OCI-LY3 (cell line): ENCODE results near the gene MINDY4.

ENCODE experiments used
- EZH2phosphoT487 ChIP-seq: fragments of 200-600 bp; shearing (Covaris generic); IDR thresholded peaks from 2 replicates; pipeline ENCODE4 v1.6.1; 2018; ENCODE audit warnings: antibody characterized with exemption, mixed run types, low read depth
- TF ChIP-seq, protein P1 (sequence below): fragments of 200-600, 300-600 bp; sonication (generic); IDR thresholded peaks from 2 replicates; pipeline ENCODE4 v1.5.1; 2014; ENCODE audit warnings: antibody characterized with exemption, low read length, low read depth

DNA sequence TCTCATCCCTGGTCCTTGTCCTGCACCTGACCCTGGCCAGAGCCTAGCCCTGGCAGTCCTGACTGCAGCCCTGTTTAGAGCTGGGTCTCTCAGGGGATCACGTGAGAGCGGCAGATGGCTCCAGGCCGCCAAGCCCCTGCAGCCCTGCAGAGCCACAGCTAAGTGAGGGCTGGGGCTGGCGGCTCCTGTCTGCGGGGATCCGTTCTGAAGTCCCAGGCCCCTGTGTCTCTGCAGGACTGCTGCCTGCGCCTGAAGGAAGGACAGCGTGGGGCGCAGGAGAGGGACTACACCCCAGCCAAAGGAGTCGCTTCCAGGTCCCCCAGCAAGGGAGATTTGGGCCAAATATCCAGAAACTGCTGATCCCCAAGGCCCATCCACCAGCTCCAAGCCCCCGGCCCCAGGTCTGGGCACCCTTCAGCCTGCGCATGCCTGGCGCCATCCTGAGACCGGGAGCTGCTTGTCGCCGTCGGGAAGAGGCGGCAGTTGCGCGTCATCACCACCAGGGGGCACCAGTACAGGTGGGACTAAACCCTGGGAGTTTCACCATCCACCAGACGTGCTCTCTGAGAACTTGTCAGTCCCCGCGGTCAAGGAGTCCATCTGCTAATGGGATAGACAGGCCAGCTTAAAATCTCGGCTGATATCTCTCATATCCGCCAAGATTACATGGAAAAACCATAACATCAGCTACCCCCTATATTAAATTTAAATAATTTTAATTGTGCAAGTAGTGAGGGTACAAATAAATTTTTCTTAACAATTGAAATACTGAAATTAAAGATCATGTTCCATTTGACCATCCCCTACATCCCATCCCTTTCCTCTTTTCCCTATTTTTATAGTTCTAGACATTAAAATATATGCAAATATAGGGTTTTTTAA lies 167.5 kb downstream of the MINDY4 start:
- TF ChIP-seq, protein P1, sequence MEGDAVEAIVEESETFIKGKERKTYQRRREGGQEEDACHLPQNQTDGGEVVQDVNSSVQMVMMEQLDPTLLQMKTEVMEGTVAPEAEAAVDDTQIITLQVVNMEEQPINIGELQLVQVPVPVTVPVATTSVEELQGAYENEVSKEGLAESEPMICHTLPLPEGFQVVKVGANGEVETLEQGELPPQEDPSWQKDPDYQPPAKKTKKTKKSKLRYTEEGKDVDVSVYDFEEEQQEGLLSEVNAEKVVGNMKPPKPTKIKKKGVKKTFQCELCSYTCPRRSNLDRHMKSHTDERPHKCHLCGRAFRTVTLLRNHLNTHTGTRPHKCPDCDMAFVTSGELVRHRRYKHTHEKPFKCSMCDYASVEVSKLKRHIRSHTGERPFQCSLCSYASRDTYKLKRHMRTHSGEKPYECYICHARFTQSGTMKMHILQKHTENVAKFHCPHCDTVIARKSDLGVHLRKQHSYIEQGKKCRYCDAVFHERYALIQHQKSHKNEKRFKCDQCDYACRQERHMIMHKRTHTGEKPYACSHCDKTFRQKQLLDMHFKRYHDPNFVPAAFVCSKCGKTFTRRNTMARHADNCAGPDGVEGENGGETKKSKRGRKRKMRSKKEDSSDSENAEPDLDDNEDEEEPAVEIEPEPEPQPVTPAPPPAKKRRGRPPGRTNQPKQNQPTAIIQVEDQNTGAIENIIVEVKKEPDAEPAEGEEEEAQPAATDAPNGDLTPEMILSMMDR: peak; percentile 67
- no peak for TF ChIP-seq EZH2phosphoT487
